ENCODE data around the gene EEFSEC.

- TF ChIP-seq, protein P1, sequence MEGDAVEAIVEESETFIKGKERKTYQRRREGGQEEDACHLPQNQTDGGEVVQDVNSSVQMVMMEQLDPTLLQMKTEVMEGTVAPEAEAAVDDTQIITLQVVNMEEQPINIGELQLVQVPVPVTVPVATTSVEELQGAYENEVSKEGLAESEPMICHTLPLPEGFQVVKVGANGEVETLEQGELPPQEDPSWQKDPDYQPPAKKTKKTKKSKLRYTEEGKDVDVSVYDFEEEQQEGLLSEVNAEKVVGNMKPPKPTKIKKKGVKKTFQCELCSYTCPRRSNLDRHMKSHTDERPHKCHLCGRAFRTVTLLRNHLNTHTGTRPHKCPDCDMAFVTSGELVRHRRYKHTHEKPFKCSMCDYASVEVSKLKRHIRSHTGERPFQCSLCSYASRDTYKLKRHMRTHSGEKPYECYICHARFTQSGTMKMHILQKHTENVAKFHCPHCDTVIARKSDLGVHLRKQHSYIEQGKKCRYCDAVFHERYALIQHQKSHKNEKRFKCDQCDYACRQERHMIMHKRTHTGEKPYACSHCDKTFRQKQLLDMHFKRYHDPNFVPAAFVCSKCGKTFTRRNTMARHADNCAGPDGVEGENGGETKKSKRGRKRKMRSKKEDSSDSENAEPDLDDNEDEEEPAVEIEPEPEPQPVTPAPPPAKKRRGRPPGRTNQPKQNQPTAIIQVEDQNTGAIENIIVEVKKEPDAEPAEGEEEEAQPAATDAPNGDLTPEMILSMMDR (IDR thresholded peaks at IDR 0.05): no peak
- TF ChIP-seq EZH2phosphoT487 (IDR thresholded peaks at IDR 0.05): no peak
Observed at GRCh38 chr3:128253150-128253549, 99.9 kb downstream of the EEFSEC start.
